ENCODE measurements around the gene SIPA1L3. TPM values are rescaled to one million over a fixed set of nuclear protein-coding genes. Genes with fewer than 3 reads are reported as not detected.
"Not testable (repeated sequence)": the region's sequence is repeated elsewhere in the genome, so short reads cannot be mapped to it uniquely, and the experiment has no call there.

SIPA1L3 gene
- total and polyA plus RNA-seq, 12 donors = 2.2 to 24.1 (median 11.8) TPM

DNA sequence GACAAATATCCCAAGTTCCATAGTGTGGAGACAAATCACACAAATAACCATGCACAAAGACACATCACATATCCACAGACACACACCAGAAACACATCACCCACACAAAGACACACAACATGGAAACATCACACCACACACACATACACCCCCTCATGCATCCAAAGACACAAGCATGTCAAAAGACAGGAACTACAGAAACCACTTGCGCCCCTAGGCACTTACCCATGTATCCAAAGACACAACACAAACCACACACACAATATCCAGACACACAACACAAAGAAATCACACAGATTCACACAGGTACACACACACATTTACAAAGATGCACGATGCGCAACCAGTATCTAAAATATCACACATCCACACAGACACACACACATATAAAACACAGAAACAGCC lies 316.1 kb downstream of the SIPA1L3 start:
- no peaks in the 10 kb centered on the region for H3K36me3 ChIP-seq (replicated peaks in 1 of 2)
- peaks cover 45% of the 10 kb centered on the region for H3K27me3 ChIP-seq
- DNase-seq = no peak
- peaks cover 5 to 8% of the 10 kb centered on the region in 2 donors for H3K4me1 ChIP-seq (replicated peaks in 1 of 2)
- intact Hi-C loops (cut with DNase I) = loop anchor here (5.0 to 10.0 kb wide), 2 partner anchors 306 to 318 kb away; partner anchors contain the start of genes SIPA1L3 (in 1 of the 2) and WDR87 (in 1 of the 2)
- WGBS, 4 donors = 89 to 96% (median 91%) methylated on average over 3 of the region's 3 CpGs
- no peak overlapping the region for H3K4me3 ChIP-seq
- no peak for TF ChIP-seq POLR2A (IDR thresholded peaks at IDR 0.05)
- TF ChIP-seq, protein P1, sequence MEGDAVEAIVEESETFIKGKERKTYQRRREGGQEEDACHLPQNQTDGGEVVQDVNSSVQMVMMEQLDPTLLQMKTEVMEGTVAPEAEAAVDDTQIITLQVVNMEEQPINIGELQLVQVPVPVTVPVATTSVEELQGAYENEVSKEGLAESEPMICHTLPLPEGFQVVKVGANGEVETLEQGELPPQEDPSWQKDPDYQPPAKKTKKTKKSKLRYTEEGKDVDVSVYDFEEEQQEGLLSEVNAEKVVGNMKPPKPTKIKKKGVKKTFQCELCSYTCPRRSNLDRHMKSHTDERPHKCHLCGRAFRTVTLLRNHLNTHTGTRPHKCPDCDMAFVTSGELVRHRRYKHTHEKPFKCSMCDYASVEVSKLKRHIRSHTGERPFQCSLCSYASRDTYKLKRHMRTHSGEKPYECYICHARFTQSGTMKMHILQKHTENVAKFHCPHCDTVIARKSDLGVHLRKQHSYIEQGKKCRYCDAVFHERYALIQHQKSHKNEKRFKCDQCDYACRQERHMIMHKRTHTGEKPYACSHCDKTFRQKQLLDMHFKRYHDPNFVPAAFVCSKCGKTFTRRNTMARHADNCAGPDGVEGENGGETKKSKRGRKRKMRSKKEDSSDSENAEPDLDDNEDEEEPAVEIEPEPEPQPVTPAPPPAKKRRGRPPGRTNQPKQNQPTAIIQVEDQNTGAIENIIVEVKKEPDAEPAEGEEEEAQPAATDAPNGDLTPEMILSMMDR (IDR thresholded peaks at IDR 0.05) = no peak
- no peak overlapping the region for H3K27ac ChIP-seq
- H3K9me3 ChIP-seq (replicated peaks in 1 of 3) = no peaks in the 10 kb centered on the region

DNA sequence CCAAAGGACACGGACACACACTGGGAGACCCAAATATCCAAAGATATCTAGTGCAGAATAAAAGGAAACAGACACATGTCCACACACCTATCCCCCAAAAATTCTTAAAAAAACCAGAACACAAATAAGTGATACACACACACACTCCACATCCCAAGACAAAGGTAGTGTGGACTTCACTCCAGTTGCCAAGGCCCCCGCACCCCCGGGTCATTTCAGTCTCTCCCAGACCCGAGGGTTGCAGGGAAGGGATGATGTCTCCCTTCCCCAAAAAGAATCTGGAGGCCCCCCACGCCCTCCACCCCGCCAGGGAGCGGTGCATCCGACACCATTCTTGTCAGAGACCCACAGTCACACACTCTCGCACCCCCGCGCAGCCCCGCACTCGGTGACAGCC lies 316.6 kb downstream of the SIPA1L3 start:
- TF ChIP-seq, protein P1 (IDR thresholded peaks at IDR 0.05) = no peak
- TF ChIP-seq POLR2A (IDR thresholded peaks at IDR 0.05) = no peak
- Histone ChIP-seq H3K27me3 (peaks cover 50% of the 10 kb centered on the region), H3K4me1 (replicated peaks in 1 of 2) (peaks cover 8 to 10% of the 10 kb centered on the region in 2 donors), H3K36me3 (replicated peaks in 1 of 2) (no peaks in the 10 kb centered on the region), H3K4me3 (peak overlapping the region in 1 of 4 donors; percentile 44), H3K27ac (no peak overlapping the region), H3K9me3 (replicated peaks in 1 of 3) (no peaks in the 10 kb centered on the region)
- WGBS, 4 donors = 8 to 32% (median 8%) methylated on average over 4 to 13 of the region's 13 CpGs
- intact Hi-C loops (cut with DNase I) = loop anchor here (5.0 to 10.0 kb wide), 2 partner anchors 306 to 319 kb away; partner anchors contain the start of genes SIPA1L3 (in 1 of the 2) and WDR87 (in 1 of the 2)
- DNase-seq = no peak

DNA sequence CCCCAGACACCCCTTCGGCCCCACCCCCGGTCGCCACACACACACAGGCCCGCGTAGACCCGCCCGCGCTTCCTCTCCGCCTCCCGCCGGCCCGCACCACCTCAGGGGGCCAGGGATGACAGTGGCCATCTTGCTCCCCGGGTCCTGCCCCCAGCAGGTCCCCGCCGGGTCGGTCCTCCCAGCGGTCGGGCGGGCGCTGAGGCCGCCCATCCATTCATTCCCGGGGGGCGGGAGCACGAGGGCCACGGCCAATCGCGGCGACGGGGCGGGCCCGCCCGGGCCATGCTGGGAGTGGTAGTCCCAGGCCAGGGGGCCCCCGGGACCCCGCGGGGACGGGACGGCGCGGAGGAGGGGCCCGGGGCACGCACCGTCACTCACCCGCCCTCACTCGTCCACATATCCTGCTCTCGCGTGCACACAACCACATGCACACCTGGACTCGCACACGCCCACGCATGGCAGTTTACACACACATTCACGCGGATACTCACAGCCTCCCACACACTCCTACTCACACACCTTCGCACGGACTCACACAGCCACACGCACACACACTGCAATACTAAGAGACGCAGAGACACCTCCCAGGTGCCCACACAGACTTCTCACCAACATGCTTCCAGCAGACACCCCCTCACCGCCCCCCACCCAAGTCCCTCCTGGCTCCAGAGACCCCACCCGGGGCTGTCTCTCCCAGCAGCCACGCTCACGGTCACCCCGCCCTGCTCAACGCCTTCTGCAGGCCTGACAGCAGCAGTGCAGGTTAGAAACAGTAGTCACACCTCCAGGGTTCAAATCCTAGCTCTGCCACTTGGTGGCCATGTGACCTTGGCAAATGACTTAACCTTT lies 317.2 kb downstream of the SIPA1L3 start, which contains the start of gene DPF1:
Gene DPF1 (minus strand): TSS at position 209 of the 849 bp plus-strand sequence. CDS start 80 bp downstream, at position 129.
- peak in 2 of 7 donors; percentile 35 to 44 for DNase-seq
- H3K4me3 ChIP-seq = peak within 1 kb of the TSS in 1 of 4 donors; percentile 44
- peaks cover 14 to 15% of the 10 kb centered on the region in 2 donors for H3K4me1 ChIP-seq (replicated peaks in 1 of 2)
- no peak within 1 kb of the TSS for H3K27ac ChIP-seq
- intact Hi-C loops (cut with DNase I) = loop anchor here (5.0 to 10.0 kb wide), 2 partner anchors 307 to 319 kb away; partner anchors contain the start of genes SIPA1L3 (in 1 of the 2) and WDR87 (in 1 of the 2)
- TF ChIP-seq, protein P1 (IDR thresholded peaks at IDR 0.05) = no peak
- TF ChIP-seq POLR2A (IDR thresholded peaks at IDR 0.05) = no peak
- WGBS, 4 donors = 3 to 8% (median 4%) methylated on average over 8 to 61 of the region's 61 CpGs
- peaks cover 57% of the 10 kb centered on the region for H3K27me3 ChIP-seq
- H3K9me3 ChIP-seq (replicated peaks in 1 of 3) = no peaks in the 10 kb centered on the region
- H3K36me3 ChIP-seq (replicated peaks in 1 of 2) = no peaks in the 10 kb centered on the region

DNA sequence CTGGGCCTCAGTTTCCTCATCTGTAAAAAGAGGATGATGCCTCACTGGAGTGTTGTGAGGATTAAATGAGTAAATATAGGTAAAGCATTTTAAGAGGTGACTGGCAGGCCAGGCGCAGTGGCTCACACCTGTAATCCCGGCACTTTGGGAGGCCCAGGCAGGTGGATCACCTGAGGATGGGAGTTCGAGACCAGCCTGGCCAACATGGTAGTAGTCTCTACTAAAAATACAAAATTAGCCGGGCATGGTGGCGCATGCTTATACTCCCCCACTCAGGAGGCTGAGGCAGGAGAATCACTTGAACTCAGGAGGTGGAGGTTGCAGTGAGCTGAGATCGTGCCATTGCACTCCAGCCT lies 317.8 kb downstream of the SIPA1L3 start:
- H3K27ac ChIP-seq; DNase-seq; H3K36me3 ChIP-seq (replicated peaks in 1 of 2); H3K4me3 ChIP-seq; H3K9me3 ChIP-seq (replicated peaks in 1 of 3): not testable (repeated sequence)
- peaks cover 57% of the 10 kb centered on the region for H3K27me3 ChIP-seq
- intact Hi-C loops (cut with DNase I) = loop anchor here (5.0 to 10.0 kb wide), 3 partner anchors 308 to 328 kb away; partner anchors contain the start of genes SIPA1L3 (in 1 of the 2) and WDR87 (in 1 of the 2)
- WGBS, 4 donors = 83 to 92% (median 89%) methylated on average over 6 of the region's 6 CpGs
- peaks cover 14 to 15% of the 10 kb centered on the region in 2 donors for H3K4me1 ChIP-seq (replicated peaks in 1 of 2)

Data from adrenal gland (tissue), 12 donors.